HCT116 (cell line): ENCODE data around the gene SLC16A3. TPM values are rescaled to one million over a fixed set of nuclear protein-coding genes. Genes with fewer than 3 reads are reported as not detected.

Experiments
- ATAC-seq: fragments of 200-7000 bp; cut with Tn5 transposase; 2 replicates; pipeline ENCODE4 v1.9.1; 2020; ENCODE audit warnings: mild to moderate bottlenecking, moderate library complexity
- BruUV-seq: library from RNA; stranded (reverse); fragments of 400-500 nt; replicated peaks from 2 replicates; lab custom pipeline; 2021; lab: Mats Ljungman, UMichigan
- CTCF ChIA-PET: fragments of 300-600 bp; sonication (Branson Sonifier 250); formaldehyde crosslinking; loops from one replicate; lab custom pipeline; 2021; ENCODE audit warnings: antibody characterized with exemption; lab: Charles Lee
- POLR2A ChIA-PET: fragments of 300-600, 350-600 bp; sonication (Branson Sonifier 250); formaldehyde crosslinking; loops from one replicate; lab custom pipeline; 2021; ENCODE audit warnings: antibody characterized with exemption; lab: Charles Lee
- RAD21 ChIA-PET, 2 experiments: fragments of 300-600 bp; sonication (Branson Sonifier 250); formaldehyde crosslinking; loops; one replicate each; lab custom pipeline; 2023; ENCODE audit warnings: low total read pairs in 2 of 2; ENCODE audit not compliant: uncharacterized antibody in 2 of 2, unreplicated experiment in 2 of 2, low non-redundant PET in 1 of 2; lab: Charles Lee
- DNase-seq: peaks from one replicate; pipeline ENCODE4 v3.0.0-alpha.2; 2010; ENCODE audit warnings: low read depth, low spot score
- H2AFZ ChIP-seq: fragments of 200-600 bp; shearing (Covaris generic), sonication (generic); 2 replicates; pipeline ENCODE4 v1.6.1; 2017; ENCODE audit warnings: low read depth, mixed run types, mixed read lengths, antibody characterized with exemption, low read length; ENCODE audit not compliant: poor library complexity, severe bottlenecking
- H3K27ac ChIP-seq: 2 replicates; pipeline ENCODE4 v1.5.1; 2012; ENCODE audit warnings: low read depth, low read length
- H3K27me3 ChIP-seq: fragments of 200-600 bp; sonication (generic); 2 replicates; pipeline ENCODE4 v1.6.1; 2016; ENCODE audit warnings: mixed run types, low read length, mixed read lengths; ENCODE audit not compliant: insufficient read depth
- H3K36me3 ChIP-seq, 2 experiments: fragments of 200-500 bp in 1 of 2; fragments of 200-600 bp in 1 of 2; sonication (Bioruptor generic) in 1 of 2; sonication (generic) in 1 of 2; 2 replicates each; pipeline versions ENCODE4 v1.5.1 to v1.6.1; 2014 to 2016; ENCODE audit warnings: low read length in 2 of 2, inconsistent platforms in 1 of 2, mixed read lengths in 1 of 2, mixed run types in 1 of 2; ENCODE audit not compliant: insufficient read depth in 2 of 2, control insufficient read depth in 1 of 2
- H3K4me1 ChIP-seq, 2 experiments: fragments of 200-600 bp in 1 of 2; sonication (generic) in 1 of 2; 2 replicates each; pipeline versions ENCODE4 v1.5.1 to v1.6.1; 2012 to 2017; ENCODE audit warnings: low read length in 2 of 2, inconsistent platforms in 1 of 2, mild to moderate bottlenecking in 1 of 2, mixed read lengths in 1 of 2, mixed run types in 1 of 2, moderate library complexity in 1 of 2; ENCODE audit not compliant: insufficient read depth in 2 of 2, control insufficient read depth in 1 of 2
- H3K4me2 ChIP-seq: fragments of 200-600 bp; sonication (generic); 2 replicates; pipeline ENCODE4 v1.6.1; 2017; ENCODE audit warnings: mixed run types, low read length, mixed read lengths
- H3K4me3 ChIP-seq, 2 experiments: fragments of 200-600 bp in 1 of 2; sonication (generic) in 1 of 2; replicated peaks in 1 of 2; 2 replicates each; pipeline ENCODE4 v1.5.1; 2011 to 2016; ENCODE audit warnings: low read length in 2 of 2, control low read depth in 1 of 2, low read depth in 1 of 2, mild to moderate bottlenecking in 1 of 2, mixed read lengths in 1 of 2, mixed run types in 1 of 2
- H3K79me2 ChIP-seq: fragments of 200-600 bp; sonication (generic); 2 replicates; pipeline ENCODE4 v1.6.1; 2017; ENCODE audit warnings: mild to moderate bottlenecking, mixed run types, low read length, moderate library complexity, mixed read lengths; ENCODE audit not compliant: insufficient read depth
- H3K9ac ChIP-seq: fragments of 200-600 bp; sonication (generic); 2 replicates; pipeline ENCODE4 v1.6.1; 2016; ENCODE audit warnings: low read length, mixed read lengths
- H3K9me2 ChIP-seq: fragments of 200-600 bp; sonication (generic), shearing (Covaris generic); 2 replicates; pipeline ENCODE4 v1.6.1; 2017; ENCODE audit warnings: mixed run types, mild to moderate bottlenecking, moderate library complexity; ENCODE audit not compliant: insufficient read depth
- H3K9me3 ChIP-seq, 2 experiments: fragments of 200-500 bp in 1 of 2; fragments of 200-600 bp in 1 of 2; sonication (Bioruptor generic) in 1 of 2; sonication (generic) in 1 of 2; 2 replicates each; pipeline ENCODE4 v1.6.1; 2014 to 2017; ENCODE audit warnings: low read length in 2 of 2, mixed read lengths in 2 of 2, inconsistent platforms in 1 of 2, low read depth in 1 of 2, mild to moderate bottlenecking in 1 of 2, mixed run types in 1 of 2, moderate library complexity in 1 of 2; ENCODE audit not compliant: control insufficient read depth in 1 of 2, insufficient read depth in 1 of 2
- H4K20me1 ChIP-seq: fragments of 200-600 bp; sonication (generic), shearing (Covaris generic); 2 replicates; pipeline ENCODE4 v1.6.1; 2017; ENCODE audit warnings: mixed run types, mild to moderate bottlenecking, moderate library complexity; ENCODE audit not compliant: insufficient read depth
- ATF3 ChIP-seq: IDR thresholded peaks from 2 replicates; pipeline ENCODE4 v1.6.1; 2012
- CEBPB ChIP-seq: IDR thresholded peaks from 2 replicates; pipeline ENCODE4 v1.6.1; 2012; ENCODE audit warnings: low read depth
- EZH2phosphoT487 ChIP-seq: fragments of 200-600 bp; IDR thresholded peaks from 2 replicates; pipeline ENCODE4 v1.6.1; 2018; ENCODE audit warnings: antibody characterized with exemption, borderline replicate concordance
- JUND ChIP-seq: IDR thresholded peaks from 2 replicates; pipeline ENCODE4 v1.6.1; 2012
- POLR2A ChIP-seq: IDR thresholded peaks from 2 replicates; pipeline ENCODE4 v1.7.0; 2011; ENCODE audit warnings: borderline replicate concordance; ENCODE audit not compliant: insufficient read depth, insufficient read length; ENCODE audit errors: extremely low read depth
- POLR2AphosphoS5 ChIP-seq: IDR thresholded peaks from 2 replicates; pipeline ENCODE4 v1.6.1; 2011; ENCODE audit warnings: mild to moderate bottlenecking, low read depth, low read length, moderate library complexity
- SP1 ChIP-seq: IDR thresholded peaks from 2 replicates; pipeline ENCODE4 v1.6.1; 2012; ENCODE audit warnings: low read depth
- SRF ChIP-seq: IDR thresholded peaks from 2 replicates; pipeline ENCODE4 v1.6.1; 2012; ENCODE audit warnings: low read depth
- YY1 ChIP-seq: IDR thresholded peaks from 2 replicates; pipeline ENCODE4 v1.6.1; 2011; ENCODE audit warnings: low read length, low read depth, moderate library complexity, mild to moderate bottlenecking; ENCODE audit not compliant: insufficient replicate concordance; ENCODE audit errors: extremely low read depth
- intact Hi-C: fragments of 100-400 bp; cut with micrococcal nuclease; formaldehyde crosslinking; loops from 2 replicates; pipeline ENCODE4 v1.10.0; 2022
- total RNA-seq: library from RNA; stranded (reverse); gene quantifications from one replicate; pipeline ENCODE4 v1.2.1, GENCODE V29; 2021; ENCODE audit not compliant: unreplicated experiment

SLC16A3 gene
- total RNA-seq, 1 experiment from 2014 or later, result 445 TPM

GRCh38 chr17:82239401-82239925 lies 10.6 kb downstream of the SLC16A3 start:
- intact Hi-C loops, result no loop called here
- no peak overlapping the region for H3K4me3 ChIP-seq
- no peak for ATAC-seq
- RAD21 ChIA-PET, result no interaction called here
- H3K4me1 ChIP-seq, result peaks cover 30 to 79% of the 10 kb centered on the region in 2 experiments
- H3K36me3 ChIP-seq, result peaks cover 35 to 65% of the 10 kb centered on the region in 2 experiments
- H3K79me2 ChIP-seq, result peaks cover 60% of the 10 kb centered on the region
- POLR2A ChIA-PET, result interaction anchor here (4.0 kb wide), 1 partner anchor 10 kb away, joined by 27 read pairs; the partner anchor contains the start of gene SLC16A3
- no peak for TF ChIP-seq YY1
- TF ChIP-seq SP1, result no peak
- no peak for TF ChIP-seq ATF3
- peak; percentile 46; the same call in 1 of the 2 replicates for TF ChIP-seq POLR2AphosphoS5
- TF ChIP-seq JUND, result 0 out of 2 replicates have a peak, but pooled peaks have one; percentile 7
- no peak overlapping the region for H3K9ac ChIP-seq
- CTCF ChIA-PET, result no interaction called here
- DNase-seq, result no peak
- no peaks in the 10 kb centered on the region for H3K27me3 ChIP-seq
- H4K20me1 ChIP-seq, result peaks cover 32% of the 10 kb centered on the region; the same call in 1 of the 2 replicates
- no TSS peak for BruUV-seq
- H3K4me2 ChIP-seq, result no peak overlapping the region
- H3K9me2 ChIP-seq, result no peaks in the 10 kb centered on the region
- H3K9me3 ChIP-seq, result no peaks in the 10 kb centered on the region
- H2AFZ ChIP-seq, result no peak overlapping the region
- peak overlapping the region; percentile 77; the same call in 1 of the 2 replicates for H3K27ac ChIP-seq

- ATAC-seq, result peak; percentile 0; the same call in 1 of the 2 replicates
- TF ChIP-seq SRF, result no peak
- peak; percentile 50 for TF ChIP-seq POLR2AphosphoS5
- no peak for TF ChIP-seq CEBPB
- TF ChIP-seq EZH2phosphoT487, result no peak
- TF ChIP-seq POLR2A, result no peak
- H3K4me2 ChIP-seq, result no peak overlapping the region
Measured at GRCh38 chr17:82239926-82240505, 11.2 kb downstream of the SLC16A3 start.

More at GRCh38 chr17:82239926-82240505, 11.2 kb downstream of the SLC16A3 start:
- Histone ChIP-seq H4K20me1 (peaks cover 27% of the 10 kb centered on the region; the same call in 1 of the 2 replicates), H3K4me1 (peaks cover 24 to 74% of the 10 kb centered on the region in 2 experiments), H3K79me2 (peaks cover 59% of the 10 kb centered on the region), H3K9ac (no peak overlapping the region), H3K27ac (peak overlapping the region; percentile 77; the same call in 1 of the 2 replicates), H3K9me2 (no peaks in the 10 kb centered on the region), H3K4me3 (no peak overlapping the region), H3K27me3 (no peaks in the 10 kb centered on the region), H2AFZ (no peak overlapping the region), H3K36me3 (peaks cover 35 to 65% of the 10 kb centered on the region in 2 experiments), H3K9me3 (no peaks in the 10 kb centered on the region)
- RAD21 ChIA-PET, result no interaction called here
- POLR2A ChIA-PET, result interaction anchor here (2.2 to 4.0 kb wide), 2 partner anchors 10 to 34 kb away, joined by 4 to 27 read pairs; partner anchors contain the start of gene SLC16A3
- no peak for DNase-seq
- BruUV-seq, result no TSS peak
- intact Hi-C loops, result no loop called here
- CTCF ChIA-PET, result no interaction called here
